ENCODE data around the gene LINC00305. TPM values are rescaled to one million over a fixed set of nuclear protein-coding genes. Genes with fewer than 3 reads are reported as not detected.

LINC00305 gene
- total RNA-seq, 4 donors from 2014 or later, result not detected

DNA sequence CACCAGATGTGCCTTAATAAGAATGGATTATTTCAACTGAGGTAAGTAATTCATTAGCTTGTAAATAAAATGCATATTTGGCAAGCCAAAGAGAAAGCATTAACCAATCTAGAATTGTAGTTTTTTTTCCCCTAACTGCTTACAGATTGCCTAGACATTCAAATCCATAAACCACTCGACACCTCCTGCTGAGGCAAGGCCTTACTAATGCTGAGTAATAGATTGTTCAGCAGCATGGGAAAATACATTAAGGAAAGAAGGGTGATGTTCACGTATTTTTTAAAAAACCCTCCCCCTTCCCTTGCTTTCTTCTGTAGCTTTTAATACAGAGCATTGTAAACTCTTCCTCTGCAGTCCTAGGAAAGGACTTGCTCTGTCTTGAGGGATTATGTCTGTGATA lies 17.0 kb upstream of the LINC00305 start:
- Histone ChIP-seq H3K9me3 (no peaks in the 10 kb centered on the region), H3K4me1 (no peaks in the 10 kb centered on the region), H3K36me3 (no peaks in the 10 kb centered on the region), H3K4me3 (no peak overlapping the region), H3K27me3 (no peaks in the 10 kb centered on the region), H3K27ac (no peak overlapping the region)
- no peak for DNase-seq (ENCODE audit: low spot score in 2 of 2)
- 44% methylated on average over 2 of the region's 2 CpGs for WGBS
- TF ChIP-seq POLR2A (IDR thresholded peaks at IDR 0.05) (no peak), CTCF (IDR thresholded peaks at IDR 0.05) (no peak), EP300 (IDR thresholded peaks at IDR 0.05) (no peak), POLR2AphosphoS5 (IDR thresholded peaks at IDR 0.05) (no peak)

- Histone ChIP-seq H3K4me1 (no peaks in the 10 kb centered on the region), H3K4me3 (no peak overlapping the region), H3K27ac (no peak overlapping the region), H3K9me3 (no peaks in the 10 kb centered on the region), H3K27me3 (no peaks in the 10 kb centered on the region), H3K36me3 (no peaks in the 10 kb centered on the region)
- TF ChIP-seq POLR2AphosphoS5 (IDR thresholded peaks at IDR 0.05) (no peak), CTCF (IDR thresholded peaks at IDR 0.05) (no peak), EP300 (IDR thresholded peaks at IDR 0.05) (no peak), POLR2A (IDR thresholded peaks at IDR 0.05) (no peak)
- WGBS, result 73% methylated on average over 4 of the region's 4 CpGs
- DNase-seq (ENCODE audit: low spot score in 2 of 2), result no peak
Observed at GRCh38 chr18:64164883-64165282, 16.0 kb upstream of the LINC00305 start.

DNA sequence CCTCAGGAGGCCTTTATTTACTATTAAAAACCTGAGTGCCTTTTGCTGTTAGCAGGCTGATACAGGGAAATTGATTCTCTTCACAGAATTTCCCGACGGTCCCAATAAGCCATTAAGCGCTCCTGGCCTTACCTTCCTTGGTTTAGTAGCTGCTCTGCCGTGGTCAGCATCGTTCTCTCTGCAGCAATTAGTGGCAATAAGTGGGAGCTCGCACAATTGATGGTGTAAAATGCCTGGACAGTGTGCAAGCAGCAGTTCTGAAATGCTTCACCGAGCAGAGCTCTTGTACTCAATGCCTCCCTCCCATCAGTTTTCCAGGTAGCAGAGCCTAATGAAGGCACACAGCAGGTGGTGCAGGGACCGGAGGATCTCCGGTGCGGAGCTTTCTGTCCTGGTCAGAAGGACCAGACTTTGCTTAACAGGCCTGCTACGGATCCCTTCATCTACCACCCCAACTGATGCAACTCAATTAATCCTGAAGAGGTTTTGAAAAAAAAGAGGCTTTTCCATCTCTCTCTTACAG lies 1.1 kb upstream of the LINC00305 start:
- H3K4me1 ChIP-seq, result no peaks in the 10 kb centered on the region
- TF ChIP-seq EP300 (IDR thresholded peaks at IDR 0.05) (no peak), POLR2A (IDR thresholded peaks at IDR 0.05) (no peak), POLR2AphosphoS5 (IDR thresholded peaks at IDR 0.05) (no peak), CTCF (IDR thresholded peaks at IDR 0.05) (no peak)
- H3K27ac ChIP-seq, result no peak overlapping the region
- no peak for DNase-seq (ENCODE audit: low spot score in 2 of 2)
- no peaks in the 10 kb centered on the region for H3K27me3 ChIP-seq
- no peak overlapping the region for H3K4me3 ChIP-seq
- no peaks in the 10 kb centered on the region for H3K9me3 ChIP-seq
- H3K36me3 ChIP-seq, result no peaks in the 10 kb centered on the region
- 87% methylated on average over 11 of the region's 11 CpGs for whole genome bisulfite sequencing

DNA sequence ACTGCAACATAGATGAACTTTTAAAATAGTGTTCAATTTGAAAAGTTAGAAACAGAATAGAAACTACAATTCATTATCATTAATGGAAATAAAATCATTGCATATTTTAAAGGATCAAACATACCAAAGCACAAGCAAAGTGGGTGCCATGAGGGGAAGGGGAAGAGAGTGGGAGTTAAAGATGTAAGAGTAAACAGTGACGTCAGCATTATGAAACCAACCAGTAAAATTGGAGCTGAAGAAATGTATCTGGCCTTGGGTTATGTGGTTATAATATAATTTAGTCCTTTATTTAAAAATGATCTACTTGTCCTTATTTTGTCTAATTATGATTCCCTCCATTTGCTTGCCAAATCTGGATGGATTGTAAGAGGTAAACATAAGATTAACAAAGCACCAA lies 6.0 kb downstream of the LINC00305 start:
- 81% methylated on average over 1 of the region's 1 CpG for WGBS
- DNase-seq (ENCODE audit: low spot score in 2 of 2), result no peak
- H3K9me3 ChIP-seq, result no peaks in the 10 kb centered on the region
- TF ChIP-seq CTCF (IDR thresholded peaks at IDR 0.05) (no peak), POLR2AphosphoS5 (IDR thresholded peaks at IDR 0.05) (no peak), EP300 (IDR thresholded peaks at IDR 0.05) (no peak), POLR2A (IDR thresholded peaks at IDR 0.05) (no peak)
- no peaks in the 10 kb centered on the region for H3K4me1 ChIP-seq
- H3K27me3 ChIP-seq, result no peaks in the 10 kb centered on the region
- no peaks in the 10 kb centered on the region for H3K36me3 ChIP-seq
- H3K4me3 ChIP-seq, result no peak overlapping the region
- no peak overlapping the region for H3K27ac ChIP-seq

DNA sequence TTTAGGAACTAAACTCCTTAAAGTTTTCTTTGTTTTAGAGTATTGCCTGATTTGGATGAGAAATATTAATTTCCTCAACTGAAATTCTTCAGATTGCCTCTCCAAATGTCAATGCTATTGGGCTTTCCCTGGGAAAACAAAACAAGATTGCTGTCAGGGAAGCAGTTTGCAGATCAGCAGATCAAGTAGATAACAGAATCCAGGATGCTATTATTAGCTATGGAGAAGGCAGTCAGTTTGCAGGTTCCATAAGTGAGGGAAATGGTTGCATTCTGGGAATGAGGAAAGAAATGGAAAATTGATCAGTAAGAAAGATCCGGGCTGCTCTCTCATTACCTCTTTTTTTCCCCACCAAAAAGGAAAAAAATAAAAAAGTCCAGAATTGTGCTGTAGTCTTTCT lies 11.0 kb downstream of the LINC00305 start:
- no peaks in the 10 kb centered on the region for H3K9me3 ChIP-seq
- TF ChIP-seq POLR2A (IDR thresholded peaks at IDR 0.05) (no peak), POLR2AphosphoS5 (IDR thresholded peaks at IDR 0.05) (no peak), EP300 (IDR thresholded peaks at IDR 0.05) (no peak), CTCF (IDR thresholded peaks at IDR 0.05) (no peak)
- H3K4me1 ChIP-seq, result no peaks in the 10 kb centered on the region
- no peaks in the 10 kb centered on the region for H3K36me3 ChIP-seq
- WGBS, result 72% methylated on average over 1 of the region's 1 CpG
- no peaks in the 10 kb centered on the region for H3K27me3 ChIP-seq
- no peak overlapping the region for H3K27ac ChIP-seq
- H3K4me3 ChIP-seq, result no peak overlapping the region
- no peak for DNase-seq (ENCODE audit: low spot score in 2 of 2)

All from suprapubic skin (tissue), 4 donors.